Measurements from ENCODE around the gene MBLAC1. TPM values are rescaled to one million over a fixed set of nuclear protein-coding genes. Genes with fewer than 3 reads are reported as not detected.

The MBLAC1 gene
- total RNA-seq, 1 experiment from 2014 or later, result 3.5 TPM

- TF ChIP-seq AFF4 (CRISPR knock-in tag; IDR thresholded peaks at IDR 0.05; ENCODE audit: borderline replicate concordance) (no peak), ATF1 (CRISPR knock-in tag; IDR thresholded peaks at IDR 0.05) (no peak), JAZF1 (CRISPR knock-in tag; IDR thresholded peaks at IDR 0.05) (no peak), CREM (CRISPR knock-in tag; IDR thresholded peaks at IDR 0.05) (no peak), NFYB (CRISPR knock-in tag; conservative IDR thresholded peaks at IDR 0.05; ENCODE audit: low read depth) (no peak), MLX (CRISPR knock-in tag; IDR thresholded peaks at IDR 0.05) (no peak), HMGXB4 (CRISPR knock-in tag; IDR thresholded peaks at IDR 0.05) (no peak), ZNF423 (CRISPR knock-in tag; IDR thresholded peaks at IDR 0.05) (no peak), RELA (CRISPR knock-in tag; IDR thresholded peaks at IDR 0.05; ENCODE audit: borderline replicate concordance) (no peak)
- TF ChIP-seq, protein P1, sequence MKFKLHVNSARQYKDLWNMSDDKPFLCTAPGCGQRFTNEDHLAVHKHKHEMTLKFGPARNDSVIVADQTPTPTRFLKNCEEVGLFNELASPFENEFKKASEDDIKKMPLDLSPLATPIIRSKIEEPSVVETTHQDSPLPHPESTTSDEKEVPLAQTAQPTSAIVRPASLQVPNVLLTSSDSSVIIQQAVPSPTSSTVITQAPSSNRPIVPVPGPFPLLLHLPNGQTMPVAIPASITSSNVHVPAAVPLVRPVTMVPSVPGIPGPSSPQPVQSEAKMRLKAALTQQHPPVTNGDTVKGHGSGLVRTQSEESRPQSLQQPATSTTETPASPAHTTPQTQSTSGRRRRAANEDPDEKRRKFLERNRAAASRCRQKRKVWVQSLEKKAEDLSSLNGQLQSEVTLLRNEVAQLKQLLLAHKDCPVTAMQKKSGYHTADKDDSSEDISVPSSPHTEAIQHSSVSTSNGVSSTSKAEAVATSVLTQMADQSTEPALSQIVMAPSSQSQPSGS (CRISPR knock-in tag; IDR thresholded peaks at IDR 0.05; ENCODE audit: borderline replicate concordance, low read depth), result no peak
- TF ChIP-seq, protein P2, sequence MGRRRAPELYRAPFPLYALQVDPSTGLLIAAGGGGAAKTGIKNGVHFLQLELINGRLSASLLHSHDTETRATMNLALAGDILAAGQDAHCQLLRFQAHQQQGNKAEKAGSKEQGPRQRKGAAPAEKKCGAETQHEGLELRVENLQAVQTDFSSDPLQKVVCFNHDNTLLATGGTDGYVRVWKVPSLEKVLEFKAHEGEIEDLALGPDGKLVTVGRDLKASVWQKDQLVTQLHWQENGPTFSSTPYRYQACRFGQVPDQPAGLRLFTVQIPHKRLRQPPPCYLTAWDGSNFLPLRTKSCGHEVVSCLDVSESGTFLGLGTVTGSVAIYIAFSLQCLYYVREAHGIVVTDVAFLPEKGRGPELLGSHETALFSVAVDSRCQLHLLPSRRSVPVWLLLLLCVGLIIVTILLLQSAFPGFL (CRISPR knock-in tag; IDR thresholded peaks at IDR 0.05; ENCODE audit: borderline replicate concordance), result no peak
- TF ChIP-seq, protein P3, sequence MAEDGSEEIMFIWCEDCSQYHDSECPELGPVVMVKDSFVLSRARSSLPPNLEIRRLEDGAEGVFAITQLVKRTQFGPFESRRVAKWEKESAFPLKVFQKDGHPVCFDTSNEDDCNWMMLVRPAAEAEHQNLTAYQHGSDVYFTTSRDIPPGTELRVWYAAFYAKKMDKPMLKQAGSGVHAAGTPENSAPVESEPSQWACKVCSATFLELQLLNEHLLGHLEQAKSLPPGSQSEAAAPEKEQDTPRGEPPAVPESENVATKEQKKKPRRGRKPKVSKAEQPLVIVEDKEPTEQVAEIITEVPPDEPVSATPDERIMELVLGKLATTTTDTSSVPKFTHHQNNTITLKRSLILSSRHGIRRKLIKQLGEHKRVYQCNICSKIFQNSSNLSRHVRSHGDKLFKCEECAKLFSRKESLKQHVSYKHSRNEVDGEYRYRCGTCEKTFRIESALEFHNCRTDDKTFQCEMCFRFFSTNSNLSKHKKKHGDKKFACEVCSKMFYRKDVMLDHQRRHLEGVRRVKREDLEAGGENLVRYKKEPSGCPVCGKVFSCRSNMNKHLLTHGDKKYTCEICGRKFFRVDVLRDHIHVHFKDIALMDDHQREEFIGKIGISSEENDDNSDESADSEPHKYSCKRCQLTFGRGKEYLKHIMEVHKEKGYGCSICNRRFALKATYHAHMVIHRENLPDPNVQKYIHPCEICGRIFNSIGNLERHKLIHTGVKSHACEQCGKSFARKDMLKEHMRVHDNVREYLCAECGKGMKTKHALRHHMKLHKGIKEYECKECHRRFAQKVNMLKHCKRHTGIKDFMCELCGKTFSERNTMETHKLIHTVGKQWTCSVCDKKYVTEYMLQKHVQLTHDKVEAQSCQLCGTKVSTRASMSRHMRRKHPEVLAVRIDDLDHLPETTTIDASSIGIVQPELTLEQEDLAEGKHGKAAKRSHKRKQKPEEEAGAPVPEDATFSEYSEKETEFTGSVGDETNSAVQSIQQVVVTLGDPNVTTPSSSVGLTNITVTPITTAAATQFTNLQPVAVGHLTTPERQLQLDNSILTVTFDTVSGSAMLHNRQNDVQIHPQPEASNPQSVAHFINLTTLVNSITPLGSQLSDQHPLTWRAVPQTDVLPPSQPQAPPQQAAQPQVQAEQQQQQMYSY (CRISPR knock-in tag; IDR thresholded peaks at IDR 0.05), result no peak
Observed at GRCh38 chr7:100077205-100077604, 49.6 kb upstream of the MBLAC1 start (continued).

- ChIA-PET CTCF (interaction anchor here (1.1 kb wide), 1 partner anchor 87 kb away, joined by 3 read pairs; no protein-coding TSS in a partner anchor), POLR2A (no interaction called here)
- TF ChIP-seq ELF4 (CRISPR knock-in tag; IDR thresholded peaks at IDR 0.05; ENCODE audit: low read depth), result no peak
- TF ChIP-seq GABPB1 (CRISPR knock-in tag; IDR thresholded peaks at IDR 0.05), result peak; percentile 24; the same call in 1 of the 2 replicates
- Mint-ChIP-seq H3K27me3 (ENCODE audit: low read depth) (no peaks in the 10 kb centered on the region), H3K27ac (peak overlapping the region; percentile 48), H3K4me1 (peaks cover 23% of the 10 kb centered on the region), H3K4me3 (peak overlapping the region; percentile 15), H3K9me3 (peaks cover 21% of the 10 kb centered on the region), H3K36me3 (peaks cover 61% of the 10 kb centered on the region)
- ATAC-seq (no peak), DNase-seq (ENCODE audit: low spot score) (no peak)
Observed at GRCh38 chr7:100079024-100079560, 47.7 kb upstream of the MBLAC1 start.
